Measurements from ENCODE around the gene PPP1R12B.

GRCh38 chr1:202603435-202603834 lies 254.9 kb downstream of the PPP1R12B start:
- no peak for TF ChIP-seq REST (IDR thresholded peaks at IDR 0.05; ENCODE audit: unreplicated experiment)
- TF ChIP-seq CTCF (conservative IDR thresholded peaks at IDR 0.05; ENCODE audit: low read depth in 2 of 2) = no peak
- TF ChIP-seq POLR2AphosphoS5 (IDR thresholded peaks at IDR 0.05; ENCODE audit: low read depth) = no peak
- no peak for TF ChIP-seq EZH2 (IDR thresholded peaks at IDR 0.05; ENCODE audit: low read depth, unreplicated experiment)
- no peak for TF ChIP-seq EZH2phosphoT487 (IDR thresholded peaks at IDR 0.05; ENCODE audit: unreplicated experiment)
- no peak for TF ChIP-seq JUNB (IDR thresholded peaks at IDR 0.05; ENCODE audit: unreplicated experiment)
- no peak for TF ChIP-seq ZNF114 (CRISPR knock-in tag; IDR thresholded peaks at IDR 0.05)
- TF ChIP-seq CREB1 (CRISPR knock-in tag; IDR thresholded peaks at IDR 0.05; ENCODE audit: low read depth) = no peak
- TF ChIP-seq ZNF331 (CRISPR knock-in tag; IDR thresholded peaks at IDR 0.05; ENCODE audit: low read depth) = no peak
- no peak for TF ChIP-seq ZNF462 (CRISPR knock-in tag; IDR thresholded peaks at IDR 0.05)
- TF ChIP-seq NANOG (IDR thresholded peaks at IDR 0.05; ENCODE audit: borderline replicate concordance) = no peak
- no peak for TF ChIP-seq ETS1 (IDR thresholded peaks at IDR 0.05)
- no peak for TF ChIP-seq STAT1 (IDR thresholded peaks at IDR 0.05; ENCODE audit: unreplicated experiment)
